ENCODE results near the gene TMC4.
A peak's percentile ranks its signal among the peaks of the same experiment; 100 is the strongest.

TMC4 gene

DNA sequence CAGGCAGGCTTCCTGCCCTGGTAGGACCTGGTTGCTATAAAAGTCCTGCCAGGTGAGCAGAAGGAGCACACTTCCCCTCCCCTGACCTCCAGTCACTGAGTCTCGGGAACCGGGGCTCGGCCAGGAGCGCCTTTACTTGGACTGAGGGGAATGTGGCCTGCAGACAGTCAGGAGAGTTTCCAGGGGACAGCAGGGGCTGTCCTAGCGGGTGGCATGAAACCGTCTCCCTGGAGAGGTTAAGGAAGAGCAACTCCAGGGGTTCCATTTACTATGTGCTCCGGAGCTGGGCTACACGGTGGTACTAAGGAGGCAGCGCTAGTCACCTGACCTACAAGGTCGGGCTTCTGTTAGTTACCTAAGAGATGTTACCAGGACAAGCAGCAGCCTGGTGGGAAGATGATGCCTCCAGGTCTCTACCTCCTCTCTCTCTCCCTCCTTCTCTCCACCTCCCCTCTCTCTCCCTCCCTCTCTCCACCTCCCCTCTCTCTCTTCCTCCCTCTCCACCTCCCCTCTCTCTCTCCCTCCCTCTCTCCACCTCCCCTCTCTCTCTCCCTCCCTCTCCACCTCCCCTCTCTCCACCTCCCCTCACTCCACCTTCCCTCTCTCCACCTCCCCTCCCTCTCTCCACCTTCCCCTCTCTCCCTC is 39.5 kb downstream of the TMC4 start:
- DNase-seq (ENCODE audit: low read depth in 3 of 3), result no peak

DNA sequence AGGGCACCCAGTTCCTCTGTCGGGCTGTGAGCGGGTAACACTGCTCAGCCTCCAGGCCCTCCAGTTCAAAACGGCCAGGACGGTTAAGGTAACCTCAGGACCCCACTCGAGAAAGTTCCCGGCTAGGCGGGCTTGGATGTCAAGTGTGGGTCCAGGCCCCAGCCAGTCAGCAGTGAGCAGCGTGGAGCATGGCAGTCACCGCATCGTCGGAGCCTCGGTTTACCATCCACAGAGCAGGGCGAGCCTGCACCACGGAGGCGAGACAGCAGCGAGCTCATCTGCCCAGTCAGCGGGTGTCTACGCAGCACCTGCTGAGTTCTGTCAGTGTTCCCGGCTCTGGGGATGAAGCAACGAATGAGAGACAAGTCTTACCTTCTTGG is 43.4 kb downstream of the TMC4 start:
- no peak for DNase-seq (ENCODE audit: low read depth in 3 of 3)

DNA sequence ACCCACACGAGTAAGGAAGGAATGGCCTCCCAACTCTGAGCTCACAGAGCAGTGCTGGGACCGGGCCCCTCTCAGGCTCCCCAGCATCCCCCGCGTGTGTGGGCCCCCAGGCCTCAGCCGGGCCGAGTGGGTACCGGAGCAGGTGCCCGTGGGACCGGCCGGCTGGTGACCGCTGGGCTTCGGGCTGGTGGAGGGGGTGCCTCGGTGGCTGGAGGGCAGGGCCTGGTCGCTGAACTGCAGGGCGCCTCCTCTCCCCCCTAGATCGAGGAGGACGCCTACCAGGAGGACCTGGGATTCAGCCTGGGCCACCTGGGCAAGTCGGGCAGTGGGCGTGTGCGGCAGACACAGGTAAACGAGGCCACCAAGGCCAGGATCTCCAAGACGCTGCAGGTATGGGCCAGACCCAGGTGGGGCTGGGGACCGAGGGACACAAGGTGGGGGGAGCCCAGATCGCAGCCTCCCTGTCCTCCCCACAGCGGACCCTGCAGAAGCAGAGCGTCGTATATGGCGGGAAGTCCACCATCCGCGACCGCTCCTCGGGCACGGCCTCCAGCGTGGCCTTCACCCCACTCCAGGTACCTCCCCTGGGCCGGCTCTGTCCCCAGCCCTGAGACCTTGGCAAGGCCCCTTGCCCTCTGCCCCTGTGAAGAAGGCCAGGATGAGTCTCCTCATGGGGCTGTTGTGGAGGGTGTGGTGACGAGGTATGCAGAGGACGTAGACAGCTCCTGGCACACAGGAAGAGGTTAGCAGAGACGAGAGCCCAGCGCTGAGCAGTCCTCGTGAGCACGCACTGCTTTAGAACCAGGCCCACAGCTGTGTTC is 44.0 kb downstream of the TMC4 start:
- no peak for DNase-seq (ENCODE audit: low read depth in 3 of 3)

DNA sequence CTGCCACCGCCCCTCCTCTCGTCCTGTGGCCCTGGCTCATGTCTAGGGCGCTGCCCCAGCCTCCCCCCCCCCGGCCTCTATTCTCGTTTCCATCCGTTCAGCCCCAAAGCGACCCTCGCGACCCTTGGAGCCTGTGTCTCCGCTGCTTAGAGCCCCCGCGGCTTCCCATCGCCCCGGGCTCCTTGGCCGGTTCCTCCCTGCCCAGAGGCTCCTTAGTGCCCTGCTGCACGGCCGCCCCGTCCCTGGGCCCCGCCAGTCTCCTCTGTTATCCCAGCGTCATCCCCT is 44.6 kb downstream of the TMC4 start:
- no peak for DNase-seq (ENCODE audit: low read depth in 3 of 3)

DNA sequence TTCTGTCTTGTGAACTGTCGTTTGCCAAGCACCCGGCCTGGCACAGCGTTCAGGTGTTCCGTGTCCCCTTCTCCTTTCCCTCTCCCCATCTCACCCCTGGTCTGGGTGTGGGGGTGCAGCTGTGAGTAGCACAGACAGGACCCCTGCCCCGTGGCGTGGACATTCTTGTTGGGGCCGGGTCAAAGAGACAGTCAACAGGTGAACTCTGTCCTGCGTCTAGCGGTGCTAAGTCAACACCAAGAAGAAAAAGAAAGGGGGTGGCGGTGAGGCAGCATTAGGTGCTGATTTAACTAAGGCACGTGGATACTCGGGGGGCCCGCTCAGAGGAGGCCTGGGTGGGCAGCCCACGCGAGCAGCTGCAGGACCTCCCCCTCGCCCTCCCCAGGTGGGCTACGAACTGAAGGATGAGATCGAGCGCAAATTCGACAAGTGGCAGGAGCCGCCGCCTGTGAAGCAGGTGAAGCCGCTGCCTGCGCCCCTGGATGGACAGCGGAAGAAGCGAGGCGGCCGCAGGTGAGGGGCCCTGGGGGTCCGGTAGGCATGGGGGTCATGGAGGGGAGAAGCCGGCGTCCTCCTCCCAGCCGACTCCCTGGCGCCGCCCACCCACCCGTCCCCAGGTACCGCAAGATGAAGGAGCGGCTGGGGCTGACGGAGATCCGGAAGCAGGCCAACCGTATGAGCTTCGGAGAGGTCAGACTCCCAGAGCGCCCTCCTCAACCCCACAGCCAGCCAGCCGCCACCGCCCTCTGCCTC is 45.1 kb downstream of the TMC4 start:
- DNase-seq (ENCODE audit: low read depth in 3 of 3), result no peak

DNA sequence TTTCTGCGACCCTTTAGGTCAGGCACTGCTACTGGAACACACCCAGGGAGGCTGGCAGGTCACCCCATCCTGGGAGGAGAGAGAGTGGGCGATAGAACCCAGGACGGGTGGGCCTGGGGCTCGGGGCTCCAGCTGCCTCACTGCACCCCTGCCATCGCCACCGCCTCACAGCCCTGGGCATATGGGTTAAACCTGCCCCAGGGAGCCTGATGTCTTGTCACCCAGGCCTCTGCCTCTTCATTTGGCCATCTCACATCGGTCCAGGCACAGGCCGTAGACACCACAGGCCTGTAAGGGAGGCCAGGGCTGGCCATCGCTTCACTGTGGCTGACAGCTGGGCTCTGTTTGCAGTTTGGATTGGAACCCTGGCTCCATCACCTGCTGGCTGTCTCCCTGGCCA is 47.2 kb downstream of the TMC4 start:
- DNase-seq (ENCODE audit: low read depth in 3 of 3), result no peak

DNA sequence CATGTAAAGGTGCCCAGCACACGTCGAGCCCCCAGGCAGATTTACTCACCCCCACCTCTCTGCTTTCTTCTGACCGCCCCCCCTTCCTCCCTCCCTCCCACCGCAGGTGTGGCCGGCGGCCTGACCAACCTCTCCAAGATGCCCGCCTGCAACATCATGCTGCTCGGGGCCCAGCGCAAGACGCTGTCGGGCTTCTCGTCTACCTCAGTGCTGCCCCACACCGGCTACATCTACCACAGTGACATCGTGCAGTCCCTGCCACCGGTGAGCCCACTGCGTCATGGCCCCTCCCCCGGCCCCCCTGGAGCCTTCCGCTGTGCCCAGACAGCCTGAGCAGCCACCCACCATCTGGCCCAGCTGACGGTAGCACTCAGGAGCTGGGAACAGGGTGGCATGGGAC is 48.6 kb downstream of the TMC4 start:
- DNase-seq (ENCODE audit: low read depth in 3 of 3), result no peak

DNA sequence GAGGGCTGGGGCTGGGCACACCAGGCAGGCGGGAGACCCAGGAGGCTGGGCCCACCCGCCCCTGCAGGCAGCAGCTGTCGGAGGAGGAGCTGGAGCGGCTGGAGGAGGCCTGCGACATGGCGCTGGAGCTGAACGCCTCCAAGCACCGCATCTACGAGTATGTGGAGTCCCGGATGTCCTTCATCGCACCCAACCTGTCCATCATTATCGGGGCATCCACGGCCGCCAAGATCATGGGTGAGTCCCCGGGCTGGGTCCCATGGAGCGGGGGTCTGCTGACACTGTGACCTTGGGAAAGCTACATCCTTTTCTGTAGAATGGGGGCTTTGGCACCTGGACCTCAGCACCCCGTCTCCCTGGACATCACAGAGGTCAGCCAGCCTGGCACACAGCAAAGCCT is 49.3 kb downstream of the TMC4 start:
- no peak for DNase-seq (ENCODE audit: low read depth in 3 of 3)

DNA sequence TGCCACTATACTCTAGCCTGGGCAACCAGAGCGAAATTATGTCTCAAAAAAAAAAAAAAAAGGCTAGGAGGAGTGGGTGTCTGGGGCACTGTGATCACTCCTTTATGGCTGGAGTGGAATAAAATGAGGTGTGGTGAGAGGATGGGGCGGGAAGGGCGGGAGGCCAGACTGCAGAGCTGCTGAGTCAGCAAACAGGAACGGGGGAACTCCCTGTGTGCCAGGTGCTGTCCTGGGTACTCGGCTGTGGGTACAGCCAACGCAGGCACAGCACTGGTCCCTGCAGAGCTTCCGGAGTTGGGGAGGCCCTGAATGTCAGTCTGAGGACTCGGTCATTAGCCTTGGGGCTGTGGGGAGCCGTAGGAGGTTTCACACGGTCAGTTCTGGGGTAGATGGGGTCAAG is 51.7 kb downstream of the TMC4 start:
- no peak for DNase-seq (ENCODE audit: low read depth in 3 of 3)

DNA sequence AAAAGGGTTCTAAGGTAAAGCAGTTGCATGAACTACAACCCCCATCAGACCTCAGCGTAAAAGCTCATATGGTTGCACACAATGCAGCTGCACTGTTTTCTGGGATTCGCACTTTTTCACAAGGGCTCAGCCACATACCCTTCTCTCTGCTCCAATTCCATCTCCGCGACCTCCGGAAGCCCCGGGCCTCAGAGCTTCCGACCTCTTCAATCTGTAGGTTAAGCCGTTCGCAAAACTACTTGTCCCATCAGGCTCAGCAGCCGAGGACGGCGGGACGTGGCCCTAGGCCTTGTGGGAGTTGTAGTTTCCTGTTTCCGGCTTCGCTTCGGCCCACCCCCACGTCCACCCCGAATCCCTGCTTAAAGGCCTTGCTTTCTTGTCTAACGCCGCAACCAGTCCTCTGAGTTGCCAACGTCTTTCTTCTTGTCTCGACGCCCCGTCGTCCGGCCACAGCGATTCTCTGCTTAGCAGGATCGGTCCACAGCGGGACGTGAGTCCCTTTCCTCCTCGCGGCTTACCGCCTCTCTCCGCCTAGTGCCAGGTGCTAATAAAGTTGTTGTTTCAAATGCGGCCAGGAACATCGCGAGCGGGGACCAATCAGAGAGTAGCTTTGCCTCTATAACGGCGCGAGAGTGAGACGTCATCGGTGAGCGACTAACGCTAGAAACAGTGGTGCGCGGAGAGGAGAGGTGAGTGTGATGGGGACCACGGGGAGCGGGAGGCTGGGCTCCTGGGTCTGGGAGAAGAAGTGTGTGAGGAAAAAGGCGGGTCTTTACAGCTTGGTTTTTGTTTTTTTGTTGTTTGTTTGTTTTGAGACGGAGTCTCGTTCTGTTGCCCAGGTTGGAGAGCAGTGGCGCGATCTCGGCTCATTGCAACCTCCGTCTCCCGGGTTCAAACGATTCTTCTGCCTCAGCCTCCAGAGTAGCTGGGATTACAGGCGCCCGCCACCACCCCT is 57.6 kb downstream of the TMC4 start, which contains the start of the genes PRPF31 and TFPT:
Gene PRPF31 (plus strand): TSS at position 646 of the 955 bp plus-strand sequence. CDS start 2,525 bp downstream, outside the sequence.
Gene TFPT (minus strand): TSS at position 549 of the 955 bp plus-strand sequence. CDS start 388 bp downstream, at position 161.
- peak; percentile 94 to 96 (median 95) for DNase-seq (ENCODE audit: low read depth in 3 of 3)

DNA sequence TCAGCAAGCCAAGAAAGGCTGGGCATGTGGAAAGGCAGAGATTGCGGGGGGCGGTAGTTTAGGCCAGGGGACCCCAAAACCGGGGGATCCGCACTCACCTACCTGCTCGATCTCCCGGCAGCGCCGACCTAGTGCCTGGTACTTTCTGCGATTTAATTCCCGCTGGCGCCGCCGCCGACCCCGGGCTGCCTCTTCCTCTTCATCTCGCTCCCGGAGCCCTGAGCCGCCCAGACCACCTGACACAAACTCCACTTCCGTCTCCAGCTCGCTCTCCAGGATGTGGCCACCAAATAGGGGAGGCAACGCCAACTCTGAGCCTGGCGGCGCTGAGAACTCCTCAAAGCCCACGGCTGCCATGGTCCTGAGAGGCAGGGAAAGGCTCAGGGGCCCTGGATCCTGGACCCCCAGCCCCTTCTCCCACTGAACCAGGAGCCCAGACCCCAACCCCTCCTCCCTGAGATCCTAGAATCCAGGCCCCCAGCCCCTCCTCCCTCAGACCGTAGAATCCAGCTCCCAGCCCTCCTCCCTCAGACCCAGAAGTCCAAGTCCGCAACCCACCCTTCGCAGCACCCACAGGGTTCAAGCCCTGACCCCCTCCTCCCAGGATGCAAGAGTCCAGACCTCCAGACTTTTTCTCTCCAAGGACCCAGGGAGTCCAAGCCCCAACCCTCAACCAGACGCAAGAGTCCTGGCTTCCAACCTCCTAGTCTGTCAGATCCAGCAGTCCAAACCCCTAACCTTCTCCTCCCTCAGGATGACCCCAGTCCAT is 58.4 kb downstream of the TMC4 start:
- no peak for DNase-seq (ENCODE audit: low read depth in 3 of 3)
